Frontal cortex (tissue), 4 donors: Measurements from ENCODE around the gene TRA2A. TPM values are rescaled to one million over a fixed set of nuclear protein-coding genes. Genes with fewer than 3 reads are reported as not detected.

Experiments used
- DNase-seq, 2 donors: peaks; one replicate each; pipeline ENCODE4 v3.0.0; 2012; ENCODE audit warnings: low spot score in 2 of 2
- FAIRE-seq: peaks from 2 replicates; lab custom pipeline; 2012; peaks lifted over from hg19 to GRCh38; lab: Jason Lieb, UNC
- small RNA-seq: library from RNA; depleted of rRNA; stranded (forward); fragments of <200 nt; gene quantifications from one replicate; pipeline ENCODE3, GENCODE V24; 2014
- total RNA-seq: library from RNA; depleted of rRNA; stranded (reverse); fragments of >200 nt; gene quantifications from one replicate; pipeline ENCODE4 v1.2.3, GENCODE V29; 2014
- donor health status: control.
- donor health status: control.
- donor health status: control.

TRA2A gene
- total RNA-seq, 1 donor from 2014 or later = 51.4 TPM

GRCh38 chr7:23472046-23472445 is 59.7 kb downstream of the TRA2A start:
- no peak for DNase-seq
- no peak for FAIRE-seq

DNA sequence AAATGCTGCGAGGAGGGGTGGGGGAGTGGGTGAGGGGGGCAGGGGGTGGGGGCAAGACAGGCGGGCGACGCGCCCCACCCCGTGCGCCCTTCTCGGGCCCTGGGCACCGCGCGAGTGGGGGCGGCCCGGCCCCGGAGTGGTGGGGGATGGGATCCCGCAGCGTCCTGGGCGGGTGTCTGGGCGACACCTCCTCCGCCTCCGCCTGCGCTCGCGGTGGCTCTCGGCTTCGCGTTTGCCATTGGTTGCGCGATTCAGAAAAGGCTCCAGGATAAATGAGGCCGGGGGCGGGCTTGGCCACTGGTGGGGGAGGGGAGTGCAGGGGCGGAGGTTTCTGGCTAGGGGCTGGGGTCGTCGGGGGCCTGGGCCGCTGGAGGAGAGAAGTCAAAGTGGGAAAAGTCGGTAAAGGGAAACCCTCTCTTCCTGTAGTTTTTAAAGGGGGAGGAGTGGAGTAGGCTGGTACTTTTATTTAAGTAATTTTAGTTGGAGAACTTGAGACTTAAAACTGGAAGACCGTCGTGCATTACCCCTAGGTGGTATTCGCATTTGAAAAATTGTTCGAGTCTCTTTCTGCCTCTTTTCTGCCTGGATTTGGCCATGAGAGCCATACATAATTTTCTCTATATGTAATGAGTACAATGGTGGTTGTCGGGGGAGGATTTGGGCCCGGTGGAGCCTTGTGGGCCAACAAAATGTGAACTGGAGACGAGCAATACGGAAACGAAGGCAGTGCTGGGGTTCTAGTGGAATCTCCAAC is 60.5 kb downstream of the TRA2A start:
- FAIRE-seq (no peak), DNase-seq (no peak)

DNA sequence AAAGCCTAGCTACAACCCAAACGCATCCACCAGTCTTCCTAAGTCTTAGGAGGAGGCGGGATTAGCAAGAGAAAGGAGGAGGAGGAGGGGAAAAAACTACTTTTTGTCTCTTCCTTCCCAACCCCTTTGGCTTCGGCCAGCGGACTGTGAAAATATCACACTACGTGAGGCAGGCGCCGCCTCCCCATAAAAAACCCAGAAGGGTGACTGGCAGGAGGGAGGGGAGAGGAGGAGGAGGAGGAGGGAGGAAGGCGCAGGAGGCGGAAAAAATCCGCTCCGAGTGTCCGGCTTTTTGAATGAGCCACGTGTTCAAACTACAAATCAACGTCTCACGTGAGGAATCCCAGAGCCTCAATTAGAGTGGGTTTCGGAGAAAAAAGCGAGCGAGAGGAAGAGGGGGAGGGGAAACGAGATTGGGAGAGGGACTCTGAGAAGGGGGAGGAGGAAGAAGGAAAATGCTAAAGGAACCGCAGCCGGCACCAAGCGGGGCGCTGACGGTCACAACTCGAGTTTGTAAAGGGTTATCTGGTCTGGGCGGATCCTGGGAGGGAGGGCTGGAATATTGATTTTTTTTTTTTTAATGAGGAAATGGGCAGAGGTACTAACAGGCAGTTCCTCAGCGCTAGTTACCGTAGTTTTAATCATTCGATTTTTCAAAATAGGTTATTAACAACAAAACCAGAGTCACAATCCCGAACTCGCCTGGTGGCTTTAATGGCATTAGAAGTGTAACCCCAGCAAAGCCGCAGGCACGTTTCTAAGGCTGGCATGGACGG is 61.3 kb downstream of the TRA2A start, which contains the start of gene IGF2BP3:
Gene IGF2BP3 (minus strand): TSS at position 162 of the 776 bp plus-strand sequence. CDS start 381 bp downstream, outside the sequence.
- DNase-seq = peak in 1 of 2 donors; percentile 51
- FAIRE-seq = no peak

GRCh38 chr7:23469961-23470250 is 61.9 kb downstream of the TRA2A start:
- DNase-seq (no peak), FAIRE-seq (no peak)

DNA sequence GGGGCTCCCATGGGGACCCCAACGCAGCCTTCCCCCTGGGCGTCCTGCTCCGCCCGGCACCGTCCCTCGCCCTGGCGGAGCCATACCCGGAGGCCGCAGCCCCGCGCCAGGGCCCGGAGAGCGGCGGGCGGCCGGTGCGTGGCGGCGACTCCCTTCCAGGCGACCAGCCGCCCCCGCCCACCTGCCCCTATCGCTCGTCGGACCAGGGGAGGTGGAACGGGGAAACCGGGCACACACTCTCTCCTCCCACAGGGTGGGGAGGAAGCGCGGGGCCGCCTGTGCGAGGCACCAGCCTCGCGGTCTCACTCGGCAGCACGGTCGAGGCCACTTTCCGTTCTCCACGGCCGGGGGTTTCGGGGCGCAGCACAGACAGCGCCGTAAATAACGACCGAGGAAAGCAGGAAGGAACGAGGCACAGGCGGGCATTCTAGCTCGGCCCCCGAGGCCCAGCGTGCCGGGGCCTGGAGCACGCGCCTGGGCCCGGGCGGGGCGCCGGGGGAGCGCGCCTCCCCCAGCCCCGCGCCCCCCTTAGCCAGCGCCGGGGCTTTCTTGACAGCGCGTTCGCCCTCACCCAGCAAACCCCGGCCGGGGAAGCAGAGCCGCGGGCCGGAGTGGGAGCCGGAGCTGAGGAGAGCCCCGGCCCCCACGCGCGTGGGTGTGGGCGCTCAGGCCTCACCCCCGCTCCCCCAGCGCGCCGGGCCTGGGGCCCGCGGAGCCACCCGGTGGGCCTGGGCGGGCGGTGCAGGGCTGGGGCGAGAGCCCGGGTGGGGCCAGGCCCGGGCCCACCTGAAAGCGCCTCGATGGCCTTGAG is 62.4 kb downstream of the TRA2A start:
- no peak for DNase-seq

GRCh38 chr7:23468526-23469149 is 63.1 kb downstream of the TRA2A start:
- no peak for DNase-seq

More for the DNA sequence above, 62.4 kb downstream of the TRA2A start:
- no peak for FAIRE-seq

GRCh38 chr7:23467806-23468525 is 63.8 kb downstream of the TRA2A start:
- FAIRE-seq = no peak
- DNase-seq = no peak

More at GRCh38 chr7:23468526-23469149, 63.1 kb downstream of the TRA2A start:
- FAIRE-seq = no peak

DNA sequence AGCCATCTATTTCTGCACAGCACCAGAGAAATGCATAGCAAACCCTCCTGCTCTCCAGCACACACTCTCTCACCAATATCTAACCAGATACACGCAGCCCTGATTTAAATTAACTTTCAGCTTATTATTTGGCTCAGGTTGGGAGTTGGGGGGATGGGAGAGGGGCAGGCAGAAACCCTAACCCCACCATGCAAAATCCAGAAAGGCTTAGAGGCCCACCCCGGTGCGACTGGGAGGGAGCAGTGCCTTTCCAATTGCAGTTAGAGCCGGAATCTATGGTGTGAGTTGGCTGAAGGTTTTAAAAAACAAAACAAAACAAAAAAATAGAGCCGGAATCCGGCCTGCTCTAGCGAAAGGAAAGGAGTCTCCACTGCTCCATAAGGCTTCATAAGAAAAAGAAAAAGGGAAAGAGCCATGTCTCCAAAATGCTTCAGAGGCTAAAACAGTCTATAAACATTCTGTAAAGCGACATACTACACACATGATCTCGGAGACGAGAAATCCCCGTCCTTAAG is 64.4 kb downstream of the TRA2A start:
- DNase-seq (no peak), FAIRE-seq (no peak)

DNA sequence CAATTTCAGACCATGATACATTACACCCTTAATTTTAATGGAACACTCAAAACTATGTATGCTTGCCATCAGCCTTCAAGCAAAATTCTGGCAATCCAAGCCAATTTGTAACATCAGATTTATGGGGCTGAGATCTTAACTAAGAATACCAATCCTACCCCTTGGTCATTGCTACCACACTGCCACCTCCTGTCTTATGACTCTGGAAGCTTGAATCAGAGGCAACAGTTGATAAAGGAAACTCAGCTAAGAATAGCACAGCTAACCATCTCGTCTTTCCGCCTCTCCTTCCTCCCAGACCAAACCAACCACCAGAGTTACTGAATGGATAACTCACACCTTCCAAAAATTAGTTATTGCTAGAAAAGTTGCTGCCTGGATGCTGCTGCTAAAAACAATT is 68.9 kb downstream of the TRA2A start:
- FAIRE-seq (no peak), DNase-seq (no peak)

DNA sequence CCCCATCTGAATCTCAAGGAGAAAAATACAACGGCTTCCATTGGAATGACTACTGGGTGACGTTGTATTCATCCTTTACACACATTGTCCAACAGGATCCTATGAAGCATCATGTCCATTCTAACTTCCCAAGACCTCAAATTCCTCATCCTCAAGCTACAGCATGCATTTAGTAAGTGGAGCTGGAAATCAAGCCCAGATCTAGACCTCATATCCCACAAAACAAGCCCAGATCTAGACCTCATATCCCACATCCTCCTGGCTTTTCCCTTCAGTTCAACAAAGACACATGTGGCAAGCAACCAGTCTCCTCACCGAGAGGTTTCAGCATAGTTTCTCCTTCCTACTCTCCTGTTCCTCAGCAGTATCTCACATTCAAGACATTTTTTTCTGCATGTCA is 73.7 kb downstream of the TRA2A start:
- DNase-seq (no peak), FAIRE-seq (no peak)

DNA sequence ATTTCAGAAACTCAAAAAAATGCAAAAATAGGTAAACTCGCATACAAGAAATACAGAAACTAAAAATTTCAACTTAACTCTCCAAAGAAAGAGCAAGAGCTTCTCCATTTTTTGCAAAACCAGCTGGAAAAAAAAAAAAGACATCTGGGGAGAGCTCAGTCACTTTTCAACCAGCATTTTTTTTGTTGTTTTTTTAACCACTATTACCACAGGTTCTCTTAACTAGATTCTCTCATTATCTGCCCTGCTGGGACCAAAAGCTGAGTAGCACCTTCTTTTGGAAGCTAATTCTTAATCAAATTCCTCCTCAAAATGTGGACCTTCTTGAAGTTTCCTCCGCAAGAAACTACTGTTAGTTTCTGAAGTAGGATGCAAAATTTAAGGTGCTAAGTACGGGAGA is 75.7 kb downstream of the TRA2A start:
- DNase-seq (no peak), FAIRE-seq (no peak)

GRCh38 chr7:23454881-23455526 is 76.8 kb downstream of the TRA2A start:
- DNase-seq (no peak), FAIRE-seq (no peak)

Small RNAs within 50 kb of the gene (small RNA-seq; reads per million reads assigned to genes)
- gene AC079780.1 = 1.0 reads per million, percentile 66 among the genes with 10 or more reads in this experiment
- gene RF00019 = not detected

Other genes starting within 250 kb of the TRA2A start
- 37.9 TPM for gene MALSU1, start 232.6 kb downstream of the TRA2A start, total RNA-seq
- 81.5 TPM for gene IGF2BP3, start 61.5 kb downstream of the TRA2A start, total RNA-seq
- 42.8 TPM for gene CCDC126, start 65.4 kb upstream of the TRA2A start, total RNA-seq
- 15.9 TPM for gene FAM221A, start 148.2 kb upstream of the TRA2A start, total RNA-seq
- gene STK31, start 178.2 kb upstream of the TRA2A start, total RNA-seq = 13.5 TPM